ENCODE results near the gene PTPRF.

Gene PTPRF

GRCh38 chr1:43655953-43656352 lies 125.3 kb downstream of the PTPRF start:
- TF ChIP-seq ZNF274 (IDR thresholded peaks at IDR 0.05; ENCODE audit: low read depth, low read length): no peak
- no peak overlapping the region for H3K4me3 ChIP-seq (ENCODE audit: low read length)

GRCh38 chr1:43659212-43660166 lies 128.8 kb downstream of the PTPRF start:
- no peak for TF ChIP-seq ZNF274 (IDR thresholded peaks at IDR 0.05; ENCODE audit: low read depth, low read length)
- no peak overlapping the region for H3K4me3 ChIP-seq (ENCODE audit: low read length)

GRCh38 chr1:43660355-43660754 lies 129.7 kb downstream of the PTPRF start:
- TF ChIP-seq ZNF274 (IDR thresholded peaks at IDR 0.05; ENCODE audit: low read depth, low read length): no peak

GRCh38 chr1:43664369-43664768 lies 133.7 kb downstream of the PTPRF start:
- no peak for TF ChIP-seq ZNF274 (IDR thresholded peaks at IDR 0.05; ENCODE audit: low read depth, low read length)

More at GRCh38 chr1:43660355-43660754, 129.7 kb downstream of the PTPRF start:
- H3K4me3 ChIP-seq (ENCODE audit: low read length): no peak overlapping the region

GRCh38 chr1:43666608-43667007 lies 135.9 kb downstream of the PTPRF start:
- no peak overlapping the region for H3K4me3 ChIP-seq (ENCODE audit: low read length)
- TF ChIP-seq ZNF274 (IDR thresholded peaks at IDR 0.05; ENCODE audit: low read depth, low read length): no peak

More at GRCh38 chr1:43664369-43664768, 133.7 kb downstream of the PTPRF start:
- no peak overlapping the region for H3K4me3 ChIP-seq (ENCODE audit: low read length)

- H3K4me3 ChIP-seq (ENCODE audit: low read length): no peak overlapping the region
- no peak for TF ChIP-seq ZNF274 (IDR thresholded peaks at IDR 0.05; ENCODE audit: low read depth, low read length)
These were observed 138.3 kb downstream of the PTPRF start for GRCh38 chr1:43668956-43669355.

GRCh38 chr1:43669878-43670277 lies 139.2 kb downstream of the PTPRF start:
- H3K4me3 ChIP-seq (ENCODE audit: low read length): no peak overlapping the region
- TF ChIP-seq ZNF274 (IDR thresholded peaks at IDR 0.05; ENCODE audit: low read depth, low read length): no peak

- no peak overlapping the region for H3K4me3 ChIP-seq (ENCODE audit: low read length)
- TF ChIP-seq ZNF274 (IDR thresholded peaks at IDR 0.05; ENCODE audit: low read depth, low read length): no peak
These were observed 140.5 kb downstream of the PTPRF start for GRCh38 chr1:43671193-43671592.

GRCh38 chr1:43671626-43672330 lies 141.1 kb downstream of the PTPRF start:
- TF ChIP-seq ZNF274 (IDR thresholded peaks at IDR 0.05; ENCODE audit: low read depth, low read length): no peak
- H3K4me3 ChIP-seq (ENCODE audit: low read length): no peak overlapping the region

- no peak overlapping the region for H3K4me3 ChIP-seq (ENCODE audit: low read length)
- TF ChIP-seq ZNF274 (IDR thresholded peaks at IDR 0.05; ENCODE audit: low read depth, low read length): no peak
These were observed 142.6 kb downstream of the PTPRF start for GRCh38 chr1:43673261-43673660.
